ENCODE data around the gene TSPAN7.

Gene TSPAN7

GRCh38 chrX:38643903-38644302 lies 82.6 kb downstream of the TSPAN7 start:
- no peak for DNase-seq

DNA sequence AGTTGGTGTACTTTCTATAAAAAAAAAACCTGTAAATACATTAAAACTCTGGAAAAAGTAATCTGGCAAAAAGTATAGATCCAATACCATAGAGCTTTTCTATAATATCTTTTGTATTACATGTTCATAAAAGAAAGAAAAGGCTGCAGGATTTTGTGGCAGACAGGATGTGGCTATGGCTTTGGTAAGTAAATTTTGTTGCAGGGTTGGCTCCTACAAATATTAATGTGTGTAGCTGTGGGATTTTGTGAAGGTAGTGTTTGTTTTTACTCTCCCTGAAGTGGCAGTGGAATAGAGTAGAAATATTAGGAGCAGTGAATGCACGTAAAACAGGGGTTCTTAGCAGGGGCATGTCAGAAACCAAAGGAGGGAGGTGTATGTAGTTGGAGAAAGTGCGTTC lies 84.8 kb downstream of the TSPAN7 start:
- DNase-seq = no peak

DNA sequence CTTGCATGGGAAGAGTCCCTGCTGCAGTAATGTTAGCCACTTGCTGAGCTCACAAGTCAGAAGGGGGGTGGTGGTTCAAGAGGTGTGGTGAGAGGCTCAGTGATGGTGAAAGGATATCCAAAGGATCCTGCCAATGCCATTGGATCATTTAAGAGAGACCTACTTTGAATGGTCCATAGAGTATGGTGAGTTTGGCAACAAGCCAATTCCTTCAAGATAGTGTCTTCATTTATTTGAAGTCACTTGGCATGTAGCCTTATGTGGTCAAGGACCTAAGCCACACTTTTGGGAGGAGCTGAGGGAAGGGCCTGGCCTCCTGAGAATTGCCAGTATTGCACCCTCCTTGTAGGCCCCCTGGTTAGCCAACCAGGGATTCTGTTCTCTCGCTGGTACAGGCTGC lies 87.9 kb downstream of the TSPAN7 start:
- no peak for DNase-seq

- no peak for DNase-seq
Observed at GRCh38 chrX:38649674-38650647, 88.6 kb downstream of the TSPAN7 start.

GRCh38 chrX:38651625-38652601 lies 90.6 kb downstream of the TSPAN7 start:
- no peak for DNase-seq

- no peak for DNase-seq
Observed at GRCh38 chrX:38652934-38653442, 91.6 kb downstream of the TSPAN7 start.

DNA sequence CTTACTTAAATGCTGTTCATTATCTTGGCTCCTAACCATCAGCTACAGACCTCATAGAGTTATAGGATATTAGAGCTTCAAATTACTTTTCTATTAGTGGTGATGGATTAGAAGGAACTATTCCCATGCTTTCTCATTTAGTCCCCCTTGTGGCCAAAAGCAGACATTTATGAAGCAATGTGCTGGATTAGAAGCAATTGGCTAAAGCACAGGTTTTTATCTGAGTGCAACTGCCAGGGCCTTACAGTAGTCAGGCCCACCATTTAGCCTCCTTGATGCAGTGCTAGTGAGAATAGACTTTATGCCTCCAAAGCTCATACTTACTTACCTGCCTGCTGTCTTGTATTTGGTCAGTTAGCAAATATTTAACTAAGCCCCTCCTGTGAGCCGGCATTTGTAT lies 93.0 kb downstream of the TSPAN7 start:
- DNase-seq = peak in 1 of 51 donors; percentile 0

DNA sequence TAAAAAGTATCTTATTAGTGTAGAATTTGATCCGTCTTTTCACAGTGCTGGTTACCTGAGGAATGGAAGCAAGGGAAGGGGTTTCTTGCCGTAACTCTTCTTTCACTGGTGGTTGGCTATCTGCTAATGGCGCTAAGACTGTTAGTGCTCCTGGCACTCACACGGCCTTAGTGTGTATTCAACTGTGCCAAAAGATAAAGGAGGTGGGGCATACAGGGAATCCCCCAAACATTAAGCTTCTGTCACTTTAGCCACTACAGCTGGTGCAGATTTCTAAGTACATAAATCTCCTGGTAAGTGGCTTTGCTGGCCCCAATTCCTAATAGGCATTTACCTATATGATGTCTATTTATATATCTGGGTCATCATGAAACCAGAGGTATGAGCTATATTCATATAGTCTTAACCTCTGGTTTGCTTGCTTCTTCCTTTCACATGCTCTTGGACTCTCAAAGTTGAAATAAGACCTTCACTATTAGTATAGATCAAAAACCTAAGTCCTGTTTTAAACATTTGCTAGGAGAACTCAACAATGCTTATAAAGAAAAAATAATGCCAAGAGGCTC lies 95.1 kb downstream of the TSPAN7 start:
- no peak for DNase-seq

DNA sequence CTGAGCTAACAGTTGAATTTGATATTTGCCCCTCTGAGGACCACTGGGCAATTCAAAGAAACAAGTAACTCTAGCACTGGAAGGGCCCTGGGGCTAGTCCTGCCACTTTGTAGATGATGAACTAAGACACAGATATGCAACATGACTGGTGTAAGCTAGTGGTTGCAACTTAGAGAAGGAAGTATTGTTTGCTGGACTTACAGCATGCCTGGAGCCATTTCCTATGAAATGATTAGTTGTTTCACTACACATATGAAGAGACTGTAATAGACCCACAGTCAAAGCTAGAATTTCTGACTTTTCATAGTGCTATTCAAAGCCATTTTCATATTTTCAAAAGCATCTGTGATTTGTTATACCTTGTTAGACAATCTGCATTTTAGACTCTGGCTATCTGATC lies 96.2 kb downstream of the TSPAN7 start:
- no peak for DNase-seq

GRCh38 chrX:38660395-38661102 lies 99.2 kb downstream of the TSPAN7 start:
- no peak for DNase-seq

DNA sequence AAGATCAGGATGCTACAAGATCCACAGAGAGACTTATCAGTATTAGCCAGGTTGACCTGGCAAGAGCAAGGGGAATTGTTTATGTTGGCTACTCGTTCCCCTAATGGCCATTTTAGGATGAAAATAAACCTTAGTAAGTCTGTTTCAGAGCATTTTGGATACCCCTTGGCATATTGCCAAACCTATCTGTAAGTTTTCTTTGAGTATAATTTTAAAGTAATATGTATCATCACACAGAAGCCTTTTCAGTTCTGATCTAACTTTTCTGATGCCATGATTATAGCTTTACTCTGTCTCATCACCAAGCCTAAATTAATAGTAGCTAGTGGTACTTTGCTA lies 99.7 kb downstream of the TSPAN7 start:
- DNase-seq = no peak

GRCh38 chrX:38661561-38661960 lies 100.2 kb downstream of the TSPAN7 start:
- DNase-seq = no peak

DNA sequence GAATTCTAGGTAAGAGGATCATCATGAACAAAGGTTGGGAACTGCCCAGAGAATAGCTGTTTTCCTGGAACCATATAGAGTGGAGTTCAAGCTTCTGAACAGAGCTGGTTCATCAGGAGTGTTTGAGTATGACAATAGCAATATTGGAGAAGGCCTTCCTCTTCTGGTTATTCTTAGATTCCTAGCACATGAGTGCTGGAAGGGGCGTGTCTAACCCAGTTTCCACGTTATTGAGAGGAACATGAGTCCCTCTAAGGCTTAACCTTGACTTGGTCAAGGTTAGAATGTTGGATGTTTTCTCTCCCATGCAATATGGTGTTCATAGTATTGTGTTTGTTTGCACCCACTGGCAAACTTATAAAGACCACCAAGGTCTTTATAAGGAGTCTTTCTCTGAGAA lies 101.3 kb downstream of the TSPAN7 start:
- DNase-seq = no peak

- peak in 6 of 51 donors; percentile 0 to 33 (median 2) for DNase-seq
Observed at GRCh38 chrX:38664285-38664684, 102.9 kb downstream of the TSPAN7 start.

- no peak for DNase-seq
Observed at GRCh38 chrX:38666909-38667308, 105.6 kb downstream of the TSPAN7 start.

- no peak for DNase-seq
Observed at GRCh38 chrX:38668771-38669170, 107.4 kb downstream of the TSPAN7 start.

DNA sequence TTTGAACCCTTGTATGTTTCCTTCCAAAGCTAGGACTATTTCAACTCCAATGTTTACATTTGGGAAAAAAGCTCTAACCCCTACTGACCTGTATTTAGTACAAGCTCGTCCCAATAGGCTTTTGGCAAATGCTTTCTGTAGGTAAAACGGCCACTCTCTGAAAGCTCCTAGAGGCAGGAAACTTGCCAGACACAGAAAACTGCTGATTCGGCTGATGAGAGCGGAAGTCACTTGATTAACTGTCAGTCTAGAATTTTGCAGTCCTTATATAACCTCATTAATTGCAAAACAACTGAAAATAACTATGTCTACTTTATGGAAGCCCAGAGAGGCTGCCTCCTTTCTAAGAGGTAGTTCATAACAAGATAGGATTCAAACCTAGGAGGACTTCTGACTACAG lies 108.1 kb downstream of the TSPAN7 start:
- no peak for DNase-seq

DNA sequence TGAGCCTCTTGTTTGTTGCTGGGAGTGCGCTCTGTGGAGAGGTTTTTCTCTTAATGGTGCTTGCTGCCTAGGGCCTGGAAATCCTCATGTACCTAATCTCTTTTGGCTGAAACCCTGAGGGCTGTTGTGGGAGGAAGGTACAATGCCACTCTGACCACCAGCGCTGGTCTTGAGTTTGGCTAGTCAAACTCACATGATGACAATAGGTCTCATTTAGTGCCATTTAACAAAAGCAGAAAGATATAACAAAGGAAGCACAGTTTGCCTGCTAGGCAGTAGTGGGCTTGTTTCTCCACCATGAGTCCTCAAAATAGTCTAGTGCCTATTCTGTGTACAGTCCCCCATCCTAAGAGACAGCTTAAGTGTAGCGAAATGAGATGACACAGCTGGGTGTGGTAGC lies 111.3 kb downstream of the TSPAN7 start:
- DNase-seq = no peak

GRCh38 chrX:38675856-38676255 lies 114.5 kb downstream of the TSPAN7 start:
- DNase-seq = no peak

GRCh38 chrX:38678183-38678582 lies 116.8 kb downstream of the TSPAN7 start:
- no peak for DNase-seq

DNA sequence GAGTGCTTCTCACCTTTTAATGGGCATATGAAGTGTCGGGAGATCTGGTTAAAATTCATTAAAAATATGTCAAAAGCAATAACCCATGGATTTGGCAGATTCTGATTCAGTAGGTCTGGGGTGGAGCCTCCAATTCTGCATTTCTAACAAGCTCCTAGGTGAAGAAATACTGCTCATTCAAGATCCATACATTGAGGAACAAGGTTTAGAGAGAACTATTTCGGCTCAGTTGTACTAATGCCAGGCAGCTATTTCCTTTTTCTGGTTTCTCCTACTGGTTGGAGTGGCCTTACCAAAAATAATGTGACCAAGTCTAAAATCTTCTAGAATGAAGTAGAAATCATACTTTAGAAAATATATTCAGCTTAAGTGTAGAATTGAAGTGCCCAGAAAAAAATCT lies 117.5 kb downstream of the TSPAN7 start:
- DNase-seq = no peak

Measured in hypothalamus (tissue), 51 donors.